Measurements from ENCODE around the gene ZNF530.

ZNF530 gene

DNA sequence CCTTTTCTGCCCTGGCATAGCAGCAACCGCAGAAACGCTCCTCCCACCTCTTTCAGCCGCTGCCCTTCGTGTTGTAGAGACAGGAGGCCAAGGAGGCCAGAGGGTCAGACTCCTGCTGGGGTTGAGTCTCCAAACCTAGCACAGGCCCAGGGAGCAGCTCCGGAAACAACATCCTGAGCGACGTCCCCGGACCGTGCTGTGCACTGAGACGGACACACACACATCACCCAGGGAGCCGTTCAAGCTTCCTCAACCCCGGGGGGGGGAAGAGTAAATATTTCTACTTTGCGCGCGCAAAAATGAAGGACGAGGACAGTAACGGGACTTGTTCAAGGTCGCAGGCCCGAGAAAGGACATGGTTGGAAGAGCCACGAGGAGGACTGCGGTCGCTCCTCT, 40.7 kb upstream of the ZNF530 start:
- TF ChIP-seq, protein P1, sequence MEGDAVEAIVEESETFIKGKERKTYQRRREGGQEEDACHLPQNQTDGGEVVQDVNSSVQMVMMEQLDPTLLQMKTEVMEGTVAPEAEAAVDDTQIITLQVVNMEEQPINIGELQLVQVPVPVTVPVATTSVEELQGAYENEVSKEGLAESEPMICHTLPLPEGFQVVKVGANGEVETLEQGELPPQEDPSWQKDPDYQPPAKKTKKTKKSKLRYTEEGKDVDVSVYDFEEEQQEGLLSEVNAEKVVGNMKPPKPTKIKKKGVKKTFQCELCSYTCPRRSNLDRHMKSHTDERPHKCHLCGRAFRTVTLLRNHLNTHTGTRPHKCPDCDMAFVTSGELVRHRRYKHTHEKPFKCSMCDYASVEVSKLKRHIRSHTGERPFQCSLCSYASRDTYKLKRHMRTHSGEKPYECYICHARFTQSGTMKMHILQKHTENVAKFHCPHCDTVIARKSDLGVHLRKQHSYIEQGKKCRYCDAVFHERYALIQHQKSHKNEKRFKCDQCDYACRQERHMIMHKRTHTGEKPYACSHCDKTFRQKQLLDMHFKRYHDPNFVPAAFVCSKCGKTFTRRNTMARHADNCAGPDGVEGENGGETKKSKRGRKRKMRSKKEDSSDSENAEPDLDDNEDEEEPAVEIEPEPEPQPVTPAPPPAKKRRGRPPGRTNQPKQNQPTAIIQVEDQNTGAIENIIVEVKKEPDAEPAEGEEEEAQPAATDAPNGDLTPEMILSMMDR (conservative IDR thresholded peaks at IDR 0.05; ENCODE audit: low read depth, low read length) = no peak
- H2AFZ ChIP-seq (ENCODE audit: low read depth) = peak overlapping the region; percentile 35; the same call in 1 of the 2 replicates
- H3K4me3 ChIP-seq (IDR thresholded peaks at IDR 0.05; ENCODE audit: insufficient read depth, low read depth, low read length) = no peak overlapping the region
- no peaks in the 10 kb centered on the region for H4K20me1 ChIP-seq (ENCODE audit: insufficient read depth)
- no peaks in the 10 kb centered on the region for H3K36me3 ChIP-seq (ENCODE audit: insufficient read depth)
- H3K9ac ChIP-seq = peak overlapping the region; percentile 42; the same call in 1 of the 2 replicates
- H3K79me2 ChIP-seq (ENCODE audit: insufficient read depth, low read depth) = peaks cover 4% of the 10 kb centered on the region; the same call in 1 of the 2 replicates
- no peaks in the 10 kb centered on the region for H3K27me3 ChIP-seq (ENCODE audit: insufficient read depth, low read depth)
- no peaks in the 10 kb centered on the region for H3K4me1 ChIP-seq (ENCODE audit: low read depth, poor library complexity, severe bottlenecking)
- H3K4me2 ChIP-seq = peak overlapping the region; percentile 23; the same call in 1 of the 2 replicates
- H3K27ac ChIP-seq = no peak overlapping the region

DNA sequence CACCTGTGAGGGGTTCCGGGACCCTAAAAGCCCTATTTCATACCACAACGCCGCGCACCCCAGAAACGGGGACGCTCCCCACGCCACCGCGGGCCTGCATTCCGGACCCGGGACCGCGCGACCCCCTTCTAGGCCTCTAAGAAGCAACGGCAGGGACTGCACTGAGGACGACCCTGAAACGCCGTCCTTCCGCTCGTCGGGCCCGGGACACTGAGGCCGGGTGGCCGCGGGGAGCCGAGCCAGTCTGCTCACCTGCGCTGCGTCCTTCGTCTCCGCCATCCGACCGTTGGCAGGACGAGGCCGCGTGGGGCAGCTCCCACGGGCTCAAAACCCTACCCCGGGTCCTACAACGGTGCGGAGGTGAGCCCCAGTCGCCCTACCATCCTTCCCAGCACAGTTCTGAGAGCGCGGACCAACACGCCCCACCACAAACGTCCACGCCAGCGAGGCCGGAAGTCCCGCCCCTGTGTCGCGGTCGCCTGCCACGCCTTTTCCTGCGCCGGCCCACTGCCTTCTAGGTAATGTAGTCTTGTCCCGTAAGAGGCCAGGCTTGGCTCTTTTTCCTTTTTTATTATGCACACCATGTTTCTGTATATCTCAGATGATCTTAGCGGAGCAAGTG, 40.2 kb upstream of the ZNF530 start, which contains the start of gene ZNF550:
TSS of gene ZNF550 (minus strand) at position 460 of the 622 bp plus-strand sequence. CDS start at position 279, 181 bp downstream.
- no peak within 1 kb of the TSS for H3K27ac ChIP-seq
- peak within 1 kb of the TSS; percentile 23; the same call in 1 of the 2 replicates for H3K4me2 ChIP-seq

GRCh38 chr19:57560049-57560491, 39.6 kb upstream of the ZNF530 start:
- TF ChIP-seq, protein P1 (conservative IDR thresholded peaks at IDR 0.05; ENCODE audit: low read depth, low read length) = no peak
- no peaks in the 10 kb centered on the region for H3K4me1 ChIP-seq (ENCODE audit: low read depth, poor library complexity, severe bottlenecking)
- peak overlapping the region; percentile 35; the same call in 1 of the 2 replicates for H2AFZ ChIP-seq (ENCODE audit: low read depth)
- H3K27me3 ChIP-seq (ENCODE audit: insufficient read depth, low read depth) = no peaks in the 10 kb centered on the region
- no peak overlapping the region for H3K9ac ChIP-seq
- no peaks in the 10 kb centered on the region for H4K20me1 ChIP-seq (ENCODE audit: insufficient read depth)
- no peak overlapping the region for H3K4me3 ChIP-seq (IDR thresholded peaks at IDR 0.05; ENCODE audit: insufficient read depth, low read depth, low read length)
- no peak overlapping the region for H3K4me2 ChIP-seq
- no peaks in the 10 kb centered on the region for H3K36me3 ChIP-seq (ENCODE audit: insufficient read depth)
- peaks cover 4% of the 10 kb centered on the region; the same call in 1 of the 2 replicates for H3K79me2 ChIP-seq (ENCODE audit: insufficient read depth, low read depth)
- H3K27ac ChIP-seq = no peak overlapping the region

More for the DNA sequence above, 40.2 kb upstream of the ZNF530 start, which contains the start of gene ZNF550:
- Histone ChIP-seq H3K4me1 (ENCODE audit: low read depth, poor library complexity, severe bottlenecking) (no peaks in the 10 kb centered on the region), H3K4me3 (IDR thresholded peaks at IDR 0.05; ENCODE audit: insufficient read depth, low read depth, low read length) (no peak within 1 kb of the TSS), H3K79me2 (ENCODE audit: insufficient read depth, low read depth) (peaks cover 4% of the 10 kb centered on the region; the same call in 1 of the 2 replicates), H3K9ac (peak within 1 kb of the TSS; percentile 42; the same call in 1 of the 2 replicates), H3K27me3 (ENCODE audit: insufficient read depth, low read depth) (no peaks in the 10 kb centered on the region), H2AFZ (ENCODE audit: low read depth) (peak within 1 kb of the TSS; percentile 35; the same call in 1 of the 2 replicates), H3K36me3 (ENCODE audit: insufficient read depth) (no peaks in the 10 kb centered on the region), H4K20me1 (ENCODE audit: insufficient read depth) (no peaks in the 10 kb centered on the region)
- TF ChIP-seq, protein P1 (conservative IDR thresholded peaks at IDR 0.05; ENCODE audit: low read depth, low read length) = no peak

GRCh38 chr19:57563547-57563946, 36.1 kb upstream of the ZNF530 start:
- H3K4me3 ChIP-seq (IDR thresholded peaks at IDR 0.05; ENCODE audit: insufficient read depth, low read depth, low read length) = no peak overlapping the region
- H2AFZ ChIP-seq (ENCODE audit: low read depth) = no peak overlapping the region
- peaks cover 4% of the 10 kb centered on the region; the same call in 1 of the 2 replicates for H3K79me2 ChIP-seq (ENCODE audit: insufficient read depth, low read depth)
- TF ChIP-seq, protein P1 (conservative IDR thresholded peaks at IDR 0.05; ENCODE audit: low read depth, low read length) = no peak
- H3K9ac ChIP-seq = no peak overlapping the region
- no peaks in the 10 kb centered on the region for H3K4me1 ChIP-seq (ENCODE audit: low read depth, poor library complexity, severe bottlenecking)
- no peaks in the 10 kb centered on the region for H3K36me3 ChIP-seq (ENCODE audit: insufficient read depth)
- H3K4me2 ChIP-seq = no peak overlapping the region
- H3K27ac ChIP-seq = no peak overlapping the region
- H3K27me3 ChIP-seq (ENCODE audit: insufficient read depth, low read depth) = no peaks in the 10 kb centered on the region
- no peaks in the 10 kb centered on the region for H4K20me1 ChIP-seq (ENCODE audit: insufficient read depth)

Data from KMS-11 (cell line).